GM20431 (cell line): ENCODE results near the gene GCAT.

Source experiments
- in situ Hi-C: fragments of 300-500 bp; cut with MseI, MboI; formaldehyde crosslinking; loops from one replicate; pipeline ENCODE4 v1.15.0; 2020; ENCODE audit warnings: low sequenced_read_pairs; ENCODE audit not compliant: unreplicated experiment

GCAT gene

DNA sequence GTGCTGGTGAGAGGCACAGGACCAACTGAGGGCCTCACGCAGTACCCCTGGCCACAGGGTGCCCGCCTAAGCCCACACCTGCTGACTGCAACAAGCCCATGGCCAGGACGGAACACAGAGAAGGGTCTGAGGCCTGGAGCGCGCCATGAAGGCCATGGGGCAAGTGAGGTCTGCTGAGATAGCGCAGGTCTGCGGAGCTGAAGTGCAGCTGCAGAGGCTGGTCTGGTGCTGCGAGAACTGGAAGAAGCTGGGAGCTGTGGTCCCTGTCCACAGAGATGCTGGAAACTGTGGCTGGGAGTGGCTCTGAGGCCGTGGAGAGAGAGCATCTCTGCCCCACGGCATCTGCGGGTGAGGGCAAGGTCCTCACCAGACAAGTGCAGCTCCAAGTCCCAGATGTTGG is 23.7 kb downstream of the GCAT start:
- in situ Hi-C loops, result no loop called here

DNA sequence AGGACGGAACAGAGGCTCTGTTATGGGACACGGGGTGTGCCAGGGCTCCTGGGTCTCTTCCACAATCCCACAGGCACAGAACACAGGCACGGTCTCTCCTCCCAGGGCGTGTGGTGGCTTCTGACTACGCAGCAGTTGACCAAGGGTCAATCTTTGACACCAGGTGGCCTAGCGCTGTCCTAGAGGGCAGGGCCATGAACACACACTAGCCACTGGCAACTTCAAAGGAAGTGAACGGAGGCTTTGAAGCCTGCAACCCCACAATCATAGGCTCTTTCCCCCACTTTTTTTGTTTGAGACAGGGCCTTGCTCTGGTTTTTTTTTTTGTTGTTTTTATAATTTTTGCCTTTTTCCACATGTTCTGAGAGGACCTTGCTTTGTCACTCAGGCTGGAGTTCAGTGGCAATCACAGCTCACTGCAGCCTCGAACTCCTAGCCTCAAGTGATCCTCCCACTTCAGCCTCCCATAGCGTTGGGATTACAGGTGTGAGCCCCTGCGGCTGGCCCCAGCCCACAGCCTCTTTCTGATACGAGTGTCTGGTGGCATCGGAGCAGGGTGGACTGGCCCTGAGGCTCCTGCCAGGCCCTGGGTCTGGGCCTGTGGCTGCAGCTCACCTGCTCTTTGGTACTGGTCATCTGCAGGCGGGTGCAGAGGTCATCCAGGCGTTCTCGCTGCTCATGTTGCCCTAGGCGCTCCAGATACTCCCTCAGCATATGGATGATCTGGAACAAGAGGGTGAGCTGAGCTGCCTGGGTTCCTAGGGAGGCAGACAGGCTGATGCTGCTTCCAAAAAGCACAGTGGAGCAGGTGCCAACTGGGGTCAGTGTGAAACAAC is 24.5 kb downstream of the GCAT start:
- in situ Hi-C loops, result no loop called here

DNA sequence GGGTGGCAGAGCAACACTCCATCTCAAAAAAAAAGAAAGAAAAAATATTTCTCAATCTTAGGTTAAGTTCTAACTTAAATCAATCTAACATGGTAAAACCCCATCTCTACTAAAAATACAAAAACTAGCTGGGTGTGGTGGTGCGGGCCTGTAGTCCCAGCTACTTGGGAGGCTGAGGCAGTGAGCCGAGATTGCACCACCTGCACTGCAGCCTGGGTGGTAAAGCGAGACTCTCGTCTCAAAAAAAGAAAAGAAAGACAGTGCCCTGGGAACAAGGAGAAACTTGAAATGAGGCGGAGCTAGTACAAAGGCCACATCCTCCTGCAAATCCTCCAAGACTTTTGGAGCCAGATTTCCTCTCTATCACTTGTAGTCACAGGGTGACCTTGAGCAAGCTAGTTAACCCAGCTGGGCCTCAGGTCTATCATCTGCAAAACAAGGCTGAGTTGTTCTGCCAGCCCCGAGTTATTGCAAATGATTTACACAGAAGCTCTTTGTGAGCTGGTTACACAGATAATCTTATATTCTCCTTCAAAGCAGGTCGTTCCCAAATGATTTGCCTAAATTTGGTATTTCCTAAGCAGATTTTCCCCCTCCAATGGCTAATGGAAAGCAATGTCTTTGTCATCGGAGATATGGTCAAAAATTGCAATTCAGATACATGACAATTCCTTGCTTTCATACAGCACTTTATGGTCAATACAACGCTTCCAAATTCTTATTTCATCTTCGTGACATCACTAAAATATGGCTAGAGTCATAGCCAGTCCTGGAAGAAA is 34.5 kb downstream of the GCAT start:
- in situ Hi-C loops, result no loop called here

- in situ Hi-C loops, result no loop called here
These were observed 36.0 kb downstream of the GCAT start for GRCh38 chr22:37843741-37844089.

DNA sequence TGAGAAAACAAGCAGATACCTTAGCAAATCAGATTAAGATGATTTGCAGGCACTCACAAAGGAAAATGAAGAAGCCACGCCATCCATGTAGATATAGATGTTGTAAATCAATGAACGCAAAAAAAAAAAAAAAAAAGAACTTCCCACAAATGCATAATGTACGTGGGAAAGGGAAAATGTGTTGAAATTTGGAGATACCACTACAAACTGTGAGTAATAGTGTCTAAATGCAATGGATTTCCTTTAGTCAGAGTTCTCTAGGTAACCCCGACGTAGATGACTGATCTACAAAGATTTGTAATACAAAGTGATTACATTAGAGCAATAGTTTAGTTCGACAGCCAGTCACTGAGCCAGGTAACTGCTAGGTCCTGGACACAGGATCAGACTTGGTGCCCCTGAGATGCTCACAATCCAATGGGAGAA is 37.2 kb downstream of the GCAT start:
- in situ Hi-C loops, result no loop called here

- in situ Hi-C loops, result no loop called here
These were observed 38.7 kb downstream of the GCAT start for GRCh38 chr22:37846433-37846832.

- in situ Hi-C loops, result no loop called here
These were observed 40.9 kb downstream of the GCAT start for GRCh38 chr22:37848587-37849088.

GRCh38 chr22:37849089-37849751 is 41.5 kb downstream of the GCAT start, which contains the start of gene EIF3L:
Gene EIF3L (plus strand): TSS chr22:37849419. CDS start chr22:37849450, 31 bp downstream.
- in situ Hi-C loops, result no loop called here

DNA sequence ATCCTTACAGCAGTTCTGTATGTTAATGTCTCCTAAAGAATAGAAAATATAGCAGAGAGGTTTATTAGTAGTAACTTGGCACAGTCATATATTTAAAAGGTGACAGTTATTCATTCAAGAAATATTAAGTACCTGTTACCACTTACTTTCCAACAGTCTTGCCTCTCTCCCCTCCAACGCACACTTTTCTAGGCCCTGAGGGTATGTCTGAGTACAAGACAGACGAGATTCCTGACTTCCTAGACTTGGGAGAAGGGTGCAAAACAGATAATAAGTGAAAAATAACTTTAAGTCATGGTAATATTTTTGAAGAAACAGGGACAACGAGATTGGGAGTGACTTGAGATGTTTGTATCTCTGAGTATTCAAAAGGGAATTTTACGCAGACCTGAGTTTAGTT is 43.1 kb downstream of the GCAT start:
- in situ Hi-C loops, result no loop called here

DNA sequence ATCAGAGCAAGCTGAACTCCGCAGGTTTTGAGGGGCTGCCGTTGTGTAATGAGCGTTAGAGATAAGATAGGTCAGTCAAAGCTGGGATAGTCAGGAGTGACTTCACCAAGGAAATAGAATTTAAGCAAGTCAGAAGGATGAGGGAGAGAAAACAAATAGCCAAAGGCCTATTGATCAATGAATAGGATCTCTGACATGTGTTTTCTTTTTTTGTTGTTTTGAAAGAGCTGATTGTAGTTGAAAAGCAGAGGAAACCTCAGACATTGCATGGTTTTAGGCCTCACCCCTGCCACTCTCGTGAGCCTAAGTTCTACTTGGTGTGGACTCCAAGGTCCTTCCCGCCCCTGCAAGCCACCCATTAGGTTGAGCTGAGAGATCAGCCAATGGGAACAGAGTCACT is 44.7 kb downstream of the GCAT start:
- in situ Hi-C loops, result no loop called here

DNA sequence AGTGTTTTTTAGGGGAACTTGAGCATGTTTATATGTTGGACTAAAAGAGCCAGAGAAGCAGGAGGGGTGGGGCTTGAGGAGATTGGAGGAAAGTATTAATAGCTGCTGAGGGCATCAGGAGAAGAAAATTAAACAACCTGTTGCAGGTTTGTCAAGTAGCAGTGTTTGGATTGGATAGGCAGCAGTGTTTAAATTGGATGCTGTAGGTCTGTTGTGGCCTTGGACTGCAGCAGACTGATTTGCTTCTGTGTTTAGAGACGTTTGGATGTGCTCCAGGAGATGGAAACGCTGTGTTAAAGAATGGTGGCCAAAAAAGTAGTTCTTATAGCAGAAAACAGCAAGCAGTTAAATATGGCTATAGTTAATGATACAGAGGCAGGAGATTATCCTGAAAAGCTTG is 47.2 kb downstream of the GCAT start:
- in situ Hi-C loops, result no loop called here

DNA sequence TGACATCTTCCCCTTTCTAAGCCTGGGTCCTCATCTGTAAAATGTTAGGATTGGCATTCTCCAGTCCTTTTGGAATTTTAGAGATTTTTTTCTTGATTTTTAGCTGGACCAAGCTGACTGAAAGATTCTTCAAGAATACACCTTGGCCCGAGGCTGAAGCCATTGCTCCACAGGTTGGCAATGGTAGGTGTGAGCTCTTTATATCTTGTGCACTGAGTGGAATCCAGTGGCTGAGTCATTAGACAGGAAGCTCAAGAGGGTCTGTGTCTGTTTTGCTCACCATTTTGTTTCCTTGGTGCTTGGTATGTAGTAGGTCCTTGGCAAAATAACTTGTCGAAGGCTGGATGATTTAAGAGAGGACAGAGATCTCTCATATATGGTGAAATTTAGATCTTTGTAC is 47.7 kb downstream of the GCAT start:
- in situ Hi-C loops, result no loop called here

DNA sequence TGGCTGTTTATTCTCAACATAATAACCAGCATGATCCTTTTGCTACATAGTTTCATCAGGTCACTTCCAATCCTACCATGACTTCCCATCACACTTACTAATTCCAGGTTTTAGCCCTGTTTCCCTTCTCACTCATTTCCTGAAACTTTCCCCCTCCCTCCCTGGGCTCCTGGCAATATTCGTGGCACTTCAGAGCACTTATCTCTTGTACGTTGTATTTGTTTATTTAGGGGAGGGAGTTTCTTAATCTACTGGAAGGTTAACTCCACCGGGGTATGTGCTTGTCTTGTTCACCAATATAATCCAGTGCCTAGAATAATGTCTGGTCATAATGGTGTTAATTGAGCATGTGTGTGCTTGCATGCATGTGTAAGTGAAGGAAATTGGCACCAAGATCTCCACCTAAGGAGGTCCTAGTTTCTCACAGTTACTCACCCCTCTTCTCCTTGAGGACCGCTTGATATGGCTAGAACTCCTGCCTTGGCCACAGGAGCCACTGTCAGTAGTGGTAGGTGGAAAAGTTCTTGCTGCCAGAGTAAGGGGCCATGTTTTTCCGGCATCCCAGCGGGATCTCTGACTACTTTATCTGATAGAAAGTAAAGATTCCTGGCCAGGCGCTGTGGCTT is 53.2 kb downstream of the GCAT start:
- in situ Hi-C loops, result no loop called here

DNA sequence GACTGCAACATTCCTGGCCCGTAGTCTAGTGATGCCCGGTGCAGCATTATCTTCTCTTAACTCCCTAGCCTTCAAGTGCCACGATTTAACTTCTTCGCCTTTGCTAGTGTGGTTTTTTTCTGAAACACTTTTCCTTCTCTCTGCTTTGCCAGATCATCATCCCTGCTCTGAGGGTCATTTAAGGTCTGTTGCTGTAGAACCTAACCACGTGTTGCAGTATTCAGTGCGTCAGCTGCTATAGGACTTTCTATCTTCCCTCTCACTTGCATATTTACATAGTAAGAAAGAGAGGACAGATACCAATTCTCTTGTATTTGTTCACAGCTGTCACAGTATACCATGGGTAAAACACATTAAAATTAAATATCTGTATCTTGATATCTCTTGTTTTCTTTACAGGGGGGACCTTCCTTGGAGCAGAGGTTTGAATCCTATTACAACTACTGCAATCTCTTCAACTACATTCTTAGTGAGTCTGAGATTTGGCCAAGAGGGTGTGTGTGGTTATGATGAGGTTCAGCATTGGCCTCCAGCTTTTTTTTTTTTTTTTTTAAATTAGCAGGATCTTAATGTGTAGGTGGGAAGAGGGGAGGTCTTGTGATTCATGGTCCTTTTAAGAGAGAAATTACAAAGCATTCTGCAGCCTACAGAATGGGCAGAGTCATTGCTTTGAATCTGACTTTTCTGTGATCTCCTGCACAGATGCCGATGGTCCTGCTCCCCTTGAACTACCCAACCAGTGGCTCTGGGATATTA is 55.0 kb downstream of the GCAT start:
- in situ Hi-C loops, result no loop called here

DNA sequence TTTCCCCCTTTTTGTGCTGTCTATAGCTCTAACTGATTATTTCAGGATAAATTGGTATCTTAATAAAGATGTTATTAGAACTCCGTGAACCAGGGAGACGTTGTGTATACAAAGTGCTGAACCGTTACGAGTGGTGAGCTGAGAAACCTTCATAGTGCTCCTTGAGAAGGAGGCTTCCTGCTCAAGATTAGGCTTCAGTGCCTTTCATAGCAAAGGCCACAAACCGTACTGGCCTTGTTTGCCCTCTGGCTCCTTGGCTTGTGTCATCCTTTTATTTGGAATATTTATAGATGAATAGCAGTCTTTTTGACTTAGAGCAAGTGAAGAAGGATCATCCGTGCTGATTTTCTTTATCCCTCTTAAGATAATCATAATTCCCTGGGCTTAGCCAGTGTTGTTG is 57.8 kb downstream of the GCAT start:
- in situ Hi-C loops, result no loop called here
